Gastroesophageal sphincter (tissue), 4 donors: ENCODE results near the gene ZGPAT. TPM values are rescaled to one million over a fixed set of nuclear protein-coding genes. Genes with fewer than 3 reads are reported as not detected.
A peak's percentile ranks its signal among the peaks of the same experiment; 100 is the strongest.

ENCODE experiments used
- ATAC-seq: fragments of 150-250 bp; one replicate; pipeline ENCODE4 v1.9.1; 2016; ENCODE audit warnings: mild to moderate bottlenecking, moderate library complexity
- H3K27ac ChIP-seq, 4 donors: fragments of 200-600 bp; sonication (generic) in 3 of 4; 1 replicate in 3 of 4; 2 replicates in 1 of 4; pipeline ENCODE4 v1.5.1; 2016 to 2019
- H3K27me3 ChIP-seq: fragments of 200-600 bp; sonication (generic); one replicate; pipeline ENCODE4 v1.5.1; 2019
- H3K36me3 ChIP-seq, 2 donors: fragments of 200-600 bp; sonication (generic); one replicate each; pipeline ENCODE4 v1.5.1; 2019; ENCODE audit warnings: control low read depth in 1 of 2
- H3K4me1 ChIP-seq, 3 donors: fragments of 200-600 bp; sonication (generic); 1 replicate in 2 of 3; 2 replicates in 1 of 3; pipeline ENCODE4 v1.5.1; 2016 to 2019; ENCODE audit warnings: control low read depth in 2 of 3
- H3K4me3 ChIP-seq, 2 donors: fragments of 200-600 bp; sonication (generic); one replicate each; pipeline ENCODE4 v1.5.1; 2019; ENCODE audit warnings: mild to moderate bottlenecking in 1 of 2, moderate library complexity in 1 of 2
- H3K9me3 ChIP-seq, 3 donors: fragments of 200-600 bp; sonication (generic); one replicate each; pipeline ENCODE4 v1.5.1; 2017 to 2019; ENCODE audit warnings: control low read depth in 2 of 3
- CTCF ChIP-seq, 4 experiments: fragments of 200-600 bp in 2 of 4; fragments of 450-650 bp in 2 of 4; sonication (generic) in 1 of 4; IDR thresholded peaks; one replicate each; pipeline ENCODE4 v1.5.1; 2017 to 2019; ENCODE audit warnings: antibody characterized with exemption in 4 of 4, mild to moderate bottlenecking in 2 of 4, moderate library complexity in 2 of 4
- EP300 ChIP-seq: sonication (generic); formaldehyde crosslinking; IDR thresholded peaks from one replicate; pipeline ENCODE4 v1.6.1; 2017; ENCODE audit warnings: antibody characterized with exemption, mild to moderate bottlenecking
- POLR2A ChIP-seq, 2 donors: fragments of 450-650 bp; IDR thresholded peaks; one replicate each; pipeline ENCODE4 v1.6.1; 2017; ENCODE audit warnings: antibody characterized with exemption in 2 of 2, mild to moderate bottlenecking in 2 of 2, moderate library complexity in 1 of 2
- POLR2AphosphoS5 ChIP-seq: sonication (generic); formaldehyde crosslinking; IDR thresholded peaks from one replicate; pipeline ENCODE4 v1.6.1; 2017; ENCODE audit warnings: antibody characterized with exemption
- WGBS, 2 donors: methylation state at CpG; one replicate each; pipeline ENCODE4 v1.1.5; 2018; ENCODE audit warnings: low coverage in 1 of 2; 5-methylcytosine and 5-hydroxymethylcytosine counted together
- total RNA-seq, 4 donors: library from RNA; depleted of rRNA; stranded (reverse); fragments of >200 nt; gene quantifications; one replicate each; pipeline ENCODE4 v1.1.0, GENCODE V29; 2016

Gene ZGPAT
- total RNA-seq, 4 donors from 2014 or later = 21.7 to 51.7 (median 32.9) TPM

DNA sequence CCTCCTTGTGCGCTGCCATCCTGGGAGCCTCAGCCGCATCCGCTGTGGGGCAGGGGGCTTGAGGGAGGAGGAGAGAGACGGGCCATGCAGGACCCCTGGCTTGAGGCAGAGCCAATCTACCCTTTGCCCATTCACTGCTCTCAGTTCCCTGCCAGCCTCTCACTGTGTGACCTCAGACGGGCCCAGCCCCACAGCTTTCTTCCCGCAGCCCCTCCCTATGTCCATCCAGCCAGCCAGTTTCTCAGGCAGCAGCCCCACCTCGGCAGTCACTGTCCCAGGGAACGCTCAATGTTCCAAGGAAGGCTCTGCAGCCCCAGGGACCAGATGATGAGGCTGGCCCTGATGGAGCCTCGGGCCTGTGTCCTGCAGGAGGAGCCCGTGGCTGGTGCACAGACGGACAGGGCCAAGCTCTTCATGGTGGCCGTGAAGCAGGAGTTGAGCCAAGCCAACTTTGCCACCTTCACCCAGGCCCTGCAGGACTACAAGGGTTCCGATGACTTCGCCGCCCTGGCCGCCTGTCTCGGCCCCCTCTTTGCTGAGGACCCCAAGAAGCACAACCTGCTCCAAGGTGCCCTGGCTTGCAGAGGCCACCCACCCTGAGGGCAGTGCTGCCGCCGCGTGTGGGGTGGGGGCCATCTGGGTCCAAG lies 15.3 kb upstream of the ZGPAT start:
- no peaks in the 10 kb centered on the region for H3K27me3 ChIP-seq
- H3K9me3 ChIP-seq = no peaks in the 10 kb centered on the region
- peaks cover 0 to 40% (median 25%) of the 10 kb centered on the region in 3 donors for H3K4me1 ChIP-seq
- TF ChIP-seq POLR2A (IDR thresholded peaks at IDR 0.05) = peak in 1 of 2 donors; percentile 12
- TF ChIP-seq POLR2AphosphoS5 = no peak
- H3K4me3 ChIP-seq = no peak overlapping the region
- H3K27ac ChIP-seq = peak overlapping the region in 3 of 4 donors; percentile 27 to 70 (median 38)
- 49% methylated on average over 3 of the region's 20 CpGs; no CpG with 5 or more reads in 1 of the 2 donors for WGBS, 2 donors
- peaks cover 0 to 30% of the 10 kb centered on the region in 2 donors for H3K36me3 ChIP-seq
- ATAC-seq = peak; percentile 34

GRCh38 chr20:63693083-63693732 lies 14.6 kb upstream of the ZGPAT start:
- no CpG with 5 or more reads among the region's 10 CpGs for WGBS, 2 donors
- H3K36me3 ChIP-seq = peaks cover 0 to 36% of the 10 kb centered on the region in 2 donors

DNA sequence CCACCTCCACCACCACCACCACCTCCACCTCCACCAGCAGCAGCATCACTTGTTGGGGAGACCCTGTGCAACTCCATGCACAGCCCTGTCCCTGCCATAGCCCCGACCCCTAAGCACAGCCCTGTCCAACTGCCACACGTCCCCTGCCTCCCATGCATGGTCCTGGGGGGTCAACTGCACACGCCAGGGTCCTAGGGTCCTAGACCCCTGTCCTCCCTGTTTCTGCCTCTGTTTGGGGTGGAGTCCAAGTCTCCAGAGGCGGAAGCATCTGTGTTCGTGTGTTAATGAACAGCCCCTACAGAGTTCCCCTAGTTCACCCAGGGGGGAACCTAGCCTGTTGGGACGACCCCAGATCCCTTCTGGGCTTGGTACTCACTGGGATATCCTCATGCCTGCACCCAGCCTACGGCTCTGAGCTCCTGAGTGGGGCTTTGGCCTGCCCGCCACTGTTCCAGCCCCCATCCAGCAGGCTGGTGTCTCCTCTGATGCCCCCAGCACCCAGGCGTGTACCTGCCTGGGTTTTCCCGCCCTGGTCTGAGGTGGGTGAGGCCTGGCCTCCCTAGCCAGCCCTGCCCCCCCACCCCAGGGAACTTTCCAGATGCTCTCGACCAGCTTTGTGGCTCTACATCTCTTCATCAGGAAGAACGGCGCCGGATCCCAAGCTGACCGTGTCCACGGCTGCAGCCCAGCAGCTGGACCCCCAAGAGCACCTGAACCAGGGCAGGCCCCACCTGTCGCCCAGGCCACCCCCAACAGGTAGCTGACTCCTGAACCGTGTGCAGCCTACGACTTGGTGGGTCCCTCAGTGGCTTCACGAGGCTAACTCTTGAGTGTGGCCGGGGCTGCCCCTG lies 13.9 kb upstream of the ZGPAT start:
- H3K4me3 ChIP-seq = no peak overlapping the region
- no peaks in the 10 kb centered on the region for H3K9me3 ChIP-seq
- ATAC-seq = no peak
- TF ChIP-seq POLR2AphosphoS5 (no peak), EP300 (no peak), POLR2A (IDR thresholded peaks at IDR 0.05) (no peak), CTCF (IDR thresholded peaks at IDR 0.05) (no peak)
- H3K4me1 ChIP-seq = peaks cover 0 to 40% (median 24%) of the 10 kb centered on the region in 3 donors
- no peaks in the 10 kb centered on the region for H3K27me3 ChIP-seq
- WGBS, 2 donors = 90 to 100% methylated on average over 1 to 2 of the region's 21 CpGs
- no peak overlapping the region for H3K27ac ChIP-seq
- peaks cover 0 to 36% of the 10 kb centered on the region in 2 donors for H3K36me3 ChIP-seq

More at GRCh38 chr20:63693083-63693732, 14.6 kb upstream of the ZGPAT start:
- peaks cover 0 to 40% (median 22%) of the 10 kb centered on the region in 3 donors for H3K4me1 ChIP-seq
- no peaks in the 10 kb centered on the region for H3K27me3 ChIP-seq
- H3K4me3 ChIP-seq = no peak overlapping the region
- H3K27ac ChIP-seq = peak overlapping the region in 1 of 4 donors; percentile 27
- ATAC-seq = no peak
- H3K9me3 ChIP-seq = no peaks in the 10 kb centered on the region
- TF ChIP-seq CTCF (IDR thresholded peaks at IDR 0.05) (no peak), POLR2AphosphoS5 (no peak), POLR2A (IDR thresholded peaks at IDR 0.05) (no peak), EP300 (no peak)

DNA sequence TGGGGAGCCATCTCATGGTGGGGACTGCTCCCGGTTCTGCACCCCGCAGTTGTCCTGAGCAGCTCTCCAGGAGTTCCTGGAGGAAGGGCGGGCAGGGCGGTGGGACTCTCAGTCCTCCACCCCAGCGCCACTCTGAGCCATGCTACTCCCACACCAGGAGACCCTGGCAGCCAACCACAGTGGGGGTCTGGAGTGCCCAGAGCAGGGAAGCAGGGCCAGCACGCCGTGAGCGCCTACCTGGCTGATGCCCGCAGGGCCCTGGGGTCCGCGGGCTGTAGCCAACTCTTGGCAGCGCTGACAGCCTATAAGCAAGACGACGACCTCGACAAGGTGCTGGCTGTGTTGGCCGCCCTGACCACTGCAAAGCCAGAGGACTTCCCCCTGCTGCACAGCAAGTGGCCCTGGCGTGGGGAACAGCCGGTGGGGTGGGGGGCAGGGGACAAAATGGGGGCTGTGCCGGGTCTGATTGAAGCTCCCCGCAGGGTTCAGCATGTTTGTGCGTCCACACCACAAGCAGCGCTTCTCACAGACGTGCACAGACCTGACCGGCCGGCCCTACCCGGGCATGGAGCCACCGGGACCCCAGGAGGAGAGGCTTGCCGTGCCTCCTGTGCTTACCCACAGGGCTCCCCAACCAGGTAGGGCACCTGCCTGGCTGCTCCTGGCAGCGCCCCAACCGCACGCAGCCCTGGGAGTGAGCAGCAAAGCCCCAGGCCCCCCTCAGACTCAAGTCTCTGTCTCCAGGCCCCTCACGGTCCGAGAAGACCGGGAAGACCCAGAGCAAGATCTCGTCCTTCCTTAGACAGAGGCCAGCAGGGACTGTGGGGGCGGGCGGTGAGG lies 13.0 kb upstream of the ZGPAT start:
- H3K4me3 ChIP-seq = no peak overlapping the region
- ATAC-seq = no peak
- 100% methylated on average over 3 of the region's 37 CpGs; no CpG with 5 or more reads in 1 of the 2 donors for WGBS, 2 donors
- no peaks in the 10 kb centered on the region for H3K27me3 ChIP-seq
- peaks cover 0 to 40% of the 10 kb centered on the region in 2 donors for H3K36me3 ChIP-seq
- peaks cover 0 to 42% (median 33%) of the 10 kb centered on the region in 3 donors for H3K4me1 ChIP-seq
- H3K9me3 ChIP-seq = no peaks in the 10 kb centered on the region
- TF ChIP-seq POLR2A (IDR thresholded peaks at IDR 0.05) (no peak), POLR2AphosphoS5 (no peak), EP300 (no peak), CTCF (IDR thresholded peaks at IDR 0.05) (no peak)
- H3K27ac ChIP-seq = no peak overlapping the region
